Activated naive CD4-positive, alpha-beta T cell (primary cell): ENCODE measurements around the gene TPGS1.

ENCODE experiments used
- DNase-seq, 4 experiments: peaks; one replicate each; lab custom pipeline; 2025; lab: John Stamatoyannopoulos, UW

Gene TPGS1

GRCh38 chr19:495402-496111 is 11.7 kb upstream of the TPGS1 start:
- peak in 2 of 4 experiments; percentile 9 to 20 for DNase-seq

GRCh38 chr19:496112-496665 is 11.1 kb upstream of the TPGS1 start, which contains the start of gene MADCAM1:
Gene MADCAM1, plus strand, starts transcription at chr19:496486. Its CDS starts 14 bp downstream, at chr19:496500.
- no peak for DNase-seq

- DNase-seq, result no peak
These were observed 10.3 kb upstream of the TPGS1 start for GRCh38 chr19:496986-497385.

GRCh38 chr19:497491-497868 is 9.8 kb upstream of the TPGS1 start:
- no peak for DNase-seq

- DNase-seq, result no peak
These were observed 9.3 kb upstream of the TPGS1 start for GRCh38 chr19:497869-498510.

- DNase-seq, result no peak
These were observed 8.8 kb upstream of the TPGS1 start for GRCh38 chr19:498511-498891.

- DNase-seq, result no peak
These were observed 8.2 kb upstream of the TPGS1 start for GRCh38 chr19:498977-499623.

GRCh38 chr19:501646-502045 is 5.7 kb upstream of the TPGS1 start:
- DNase-seq, result no peak

GRCh38 chr19:504616-505015 is 2.7 kb upstream of the TPGS1 start:
- DNase-seq, result no peak

GRCh38 chr19:506404-507285 is 652 bp upstream of the TPGS1 start:
- peak; percentile 92 to 94 (median 93) for DNase-seq

- no peak for DNase-seq
These were observed 1.2 kb downstream of the TPGS1 start for GRCh38 chr19:508204-509150.

GRCh38 chr19:510606-511100 is 3.4 kb downstream of the TPGS1 start:
- DNase-seq, result peak; percentile 82 to 93 (median 89)

GRCh38 chr19:511101-511851 is 4.0 kb downstream of the TPGS1 start:
- peak; percentile 23 to 78 (median 53) for DNase-seq

GRCh38 chr19:512547-513365 is 5.5 kb downstream of the TPGS1 start:
- no peak for DNase-seq

- no peak for DNase-seq
These were observed 6.3 kb downstream of the TPGS1 start for GRCh38 chr19:513368-514165.

- no peak for DNase-seq
These were observed 6.9 kb downstream of the TPGS1 start for GRCh38 chr19:514166-514663.

GRCh38 chr19:517721-518597 is 10.7 kb downstream of the TPGS1 start:
- no peak for DNase-seq
